HG03571 (cell line): ENCODE data around the gene LARP4B.

Source experiments
- ATAC-seq: cut with Tn5 transposase; IDR thresholded peaks from one replicate; pipeline ENCODE4 v1.9.1; 2021; ENCODE audit not compliant: unreplicated experiment

LARP4B gene

GRCh38 chr10:870564-871166 is 60.8 kb downstream of the LARP4B start:
- ATAC-seq, result no peak

GRCh38 chr10:869171-869570 is 62.3 kb downstream of the LARP4B start:
- ATAC-seq, result no peak

GRCh38 chr10:867807-868206 is 63.7 kb downstream of the LARP4B start:
- no peak for ATAC-seq

DNA sequence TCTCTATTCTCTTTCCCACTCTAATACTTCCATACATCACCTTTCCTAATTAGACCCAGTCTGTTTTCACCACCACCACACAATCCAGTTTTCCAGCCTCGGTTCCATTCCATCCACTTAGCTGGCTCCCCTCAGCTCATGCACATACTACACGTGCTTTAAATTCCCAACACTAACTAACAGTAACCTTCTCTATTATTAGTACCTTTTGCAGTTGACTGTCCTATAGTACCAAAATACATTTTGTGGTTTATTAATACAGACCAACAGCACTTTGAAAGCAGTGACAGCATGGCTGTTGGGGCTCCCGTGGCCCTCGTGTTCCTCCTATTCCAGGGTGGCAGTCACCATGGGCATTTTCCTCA is 64.9 kb downstream of the LARP4B start:
- ATAC-seq, result no peak

DNA sequence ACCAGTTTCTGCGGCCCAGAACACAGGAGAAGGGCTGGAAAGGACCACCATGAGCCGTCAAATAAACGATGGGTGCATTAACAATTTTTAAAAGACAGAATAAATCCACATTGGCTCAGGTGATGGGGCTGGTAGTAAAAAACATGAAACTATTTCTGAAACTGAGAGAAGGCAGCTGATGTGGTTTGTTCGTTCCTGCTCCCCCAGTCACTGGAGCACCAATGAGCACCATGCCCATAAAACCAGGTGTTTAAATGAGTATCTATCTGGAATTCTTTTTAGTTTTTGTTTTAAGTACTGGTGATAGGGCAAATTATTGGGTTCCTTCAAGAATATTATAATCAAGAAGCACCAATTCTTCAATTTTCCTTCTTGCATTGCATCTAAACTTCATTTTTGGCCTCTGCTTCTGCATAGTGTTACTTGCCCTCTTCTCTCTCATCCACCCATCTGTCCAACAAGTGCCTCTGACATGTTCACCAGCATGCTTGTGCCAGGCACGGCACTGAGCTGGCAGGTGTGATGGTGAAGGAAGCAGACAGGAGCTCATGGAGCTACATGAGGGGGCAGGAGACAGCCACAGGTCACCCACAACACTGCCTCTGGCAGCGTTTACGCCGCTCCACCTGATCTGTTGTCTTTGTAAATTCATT is 65.5 kb downstream of the LARP4B start:
- no peak for ATAC-seq

DNA sequence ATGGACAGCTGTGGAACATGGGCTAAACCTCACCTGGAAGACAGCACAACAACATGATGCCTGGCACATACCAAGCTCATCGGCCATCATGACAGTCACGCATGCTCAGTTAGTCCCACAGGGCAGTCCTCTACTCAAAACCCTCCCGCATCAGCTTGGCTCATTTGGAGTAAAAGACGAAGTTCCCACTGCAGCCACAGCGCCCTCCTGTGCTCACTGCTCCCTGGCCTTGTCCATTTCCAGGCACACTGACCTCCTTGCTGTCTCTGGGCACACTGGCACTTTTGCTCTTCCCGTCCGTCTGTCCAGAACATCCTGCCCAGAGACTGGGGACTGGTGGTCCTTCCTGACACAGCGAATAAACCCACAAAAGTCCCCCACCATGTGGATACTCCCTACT is 66.2 kb downstream of the LARP4B start:
- ATAC-seq, result no peak

DNA sequence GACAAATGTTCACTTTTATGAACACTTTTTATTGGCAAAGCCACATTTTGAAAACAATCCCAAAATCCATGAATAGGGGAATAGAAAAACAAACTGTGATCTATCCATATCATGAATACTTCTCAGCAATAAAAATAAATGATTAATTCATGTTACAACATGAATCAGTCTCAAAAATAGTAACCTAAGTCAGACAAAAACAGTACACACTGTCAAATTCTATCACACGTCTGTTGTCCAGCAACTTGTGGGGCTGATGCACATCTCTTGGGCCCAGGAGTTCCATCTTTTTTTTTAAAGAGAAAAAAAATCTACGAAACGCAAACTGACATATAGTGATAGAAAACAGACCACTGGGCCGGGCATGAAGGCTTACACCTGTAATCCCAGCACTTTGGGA is 71.0 kb downstream of the LARP4B start:
- ATAC-seq, result no peak

GRCh38 chr10:856416-857157 is 74.9 kb downstream of the LARP4B start:
- ATAC-seq, result no peak

GRCh38 chr10:855671-856070 is 75.8 kb downstream of the LARP4B start:
- ATAC-seq, result no peak

DNA sequence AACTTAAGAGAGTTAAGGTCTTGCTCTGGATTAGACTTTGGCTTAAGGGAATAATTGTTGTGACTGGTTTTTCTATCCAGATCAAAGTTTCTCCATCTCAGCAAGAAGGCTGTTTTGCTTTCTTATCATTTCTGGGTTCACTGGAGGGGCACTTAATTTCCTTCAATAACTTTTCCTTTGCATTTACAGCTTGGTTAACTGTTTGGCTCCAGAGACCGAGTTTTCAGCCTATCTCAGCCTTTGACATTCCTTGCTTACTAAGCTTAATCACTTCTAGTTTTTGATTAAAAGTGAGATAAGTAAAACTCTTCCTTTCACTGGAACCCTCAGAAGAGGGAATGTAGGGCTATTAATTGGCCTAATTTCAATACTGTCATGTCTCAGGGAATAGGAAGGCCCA is 76.4 kb downstream of the LARP4B start:
- ATAC-seq, result no peak

DNA sequence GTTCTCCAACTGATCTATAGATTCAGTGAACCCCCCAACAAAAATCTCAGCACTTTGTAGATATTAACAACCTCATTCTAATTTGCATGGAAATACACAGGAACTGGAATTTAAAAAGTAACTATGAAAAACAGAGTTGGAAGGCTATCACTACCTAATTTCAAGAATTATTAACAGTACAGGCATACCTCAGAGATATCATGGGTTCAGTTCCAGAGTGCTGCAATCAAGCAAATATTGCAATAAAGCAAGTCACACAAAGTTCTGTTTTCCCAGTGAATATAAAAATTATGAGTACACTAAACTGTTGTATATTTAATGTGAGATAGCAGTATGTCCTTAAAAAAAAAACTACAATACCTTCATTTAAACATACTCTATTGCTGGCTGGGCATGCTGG is 78.5 kb downstream of the LARP4B start:
- no peak for ATAC-seq

- peak; percentile 8 for ATAC-seq
Measured at GRCh38 chr10:852386-852785, 79.1 kb downstream of the LARP4B start.

- ATAC-seq, result peak; percentile 81
Measured at GRCh38 chr10:851901-852300, 79.6 kb downstream of the LARP4B start.

GRCh38 chr10:850093-850492 is 81.4 kb downstream of the LARP4B start:
- no peak for ATAC-seq

DNA sequence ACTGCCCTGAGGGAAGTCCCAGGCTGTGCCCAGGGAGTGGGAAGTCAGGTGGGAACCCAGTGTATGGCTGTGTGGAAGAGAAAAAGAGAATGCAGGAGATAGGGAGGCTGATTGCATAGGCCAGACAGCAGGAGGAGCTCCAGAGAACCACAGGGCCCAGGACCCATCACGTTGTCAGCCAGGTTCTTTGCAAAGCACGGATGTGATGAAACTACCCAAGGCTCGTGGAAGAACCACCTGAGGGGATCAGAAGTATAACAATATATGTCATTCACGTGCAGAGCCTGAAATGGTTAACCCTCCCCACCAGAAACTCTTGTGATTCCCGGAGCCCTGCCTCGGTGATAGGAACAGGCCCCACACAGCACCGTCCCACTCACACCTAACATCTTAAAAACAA is 83.6 kb downstream of the LARP4B start:
- no peak for ATAC-seq

DNA sequence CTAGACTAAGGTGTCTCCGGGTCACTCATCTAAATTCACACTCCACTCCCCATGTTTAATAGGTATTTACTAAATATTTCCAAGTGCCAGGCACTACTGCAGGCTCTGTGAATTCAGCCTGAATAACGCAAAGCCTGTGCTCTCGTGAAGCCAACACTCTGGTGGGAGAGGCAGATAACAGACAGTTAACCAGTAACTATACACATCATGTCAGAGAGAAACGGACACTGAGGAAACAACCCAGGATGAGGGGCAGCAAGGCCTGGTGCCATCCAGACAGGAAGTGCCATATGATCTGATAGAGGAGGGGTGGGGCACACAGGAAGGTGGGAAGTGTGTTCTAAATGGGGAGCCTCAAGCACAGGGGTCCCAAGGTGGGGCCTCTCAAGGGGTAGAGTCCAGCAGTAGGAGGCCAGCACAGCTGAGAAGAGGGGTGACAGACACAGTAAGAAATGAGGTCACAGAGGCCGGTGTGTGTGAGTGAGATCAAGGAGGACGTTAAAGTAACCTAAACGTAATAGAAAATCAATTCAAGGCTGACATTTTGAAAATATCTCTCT is 85.3 kb downstream of the LARP4B start:
- ATAC-seq, result no peak

GRCh38 chr10:845526-845925 is 86.0 kb downstream of the LARP4B start:
- ATAC-seq, result no peak

GRCh38 chr10:844552-844951 is 87.0 kb downstream of the LARP4B start:
- ATAC-seq, result no peak

- ATAC-seq, result no peak
Measured at GRCh38 chr10:843703-844102, 87.8 kb downstream of the LARP4B start.

GRCh38 chr10:842795-843194 is 88.7 kb downstream of the LARP4B start:
- ATAC-seq, result no peak

- no peak for ATAC-seq
Measured at GRCh38 chr10:841535-841934, 90.0 kb downstream of the LARP4B start.

DNA sequence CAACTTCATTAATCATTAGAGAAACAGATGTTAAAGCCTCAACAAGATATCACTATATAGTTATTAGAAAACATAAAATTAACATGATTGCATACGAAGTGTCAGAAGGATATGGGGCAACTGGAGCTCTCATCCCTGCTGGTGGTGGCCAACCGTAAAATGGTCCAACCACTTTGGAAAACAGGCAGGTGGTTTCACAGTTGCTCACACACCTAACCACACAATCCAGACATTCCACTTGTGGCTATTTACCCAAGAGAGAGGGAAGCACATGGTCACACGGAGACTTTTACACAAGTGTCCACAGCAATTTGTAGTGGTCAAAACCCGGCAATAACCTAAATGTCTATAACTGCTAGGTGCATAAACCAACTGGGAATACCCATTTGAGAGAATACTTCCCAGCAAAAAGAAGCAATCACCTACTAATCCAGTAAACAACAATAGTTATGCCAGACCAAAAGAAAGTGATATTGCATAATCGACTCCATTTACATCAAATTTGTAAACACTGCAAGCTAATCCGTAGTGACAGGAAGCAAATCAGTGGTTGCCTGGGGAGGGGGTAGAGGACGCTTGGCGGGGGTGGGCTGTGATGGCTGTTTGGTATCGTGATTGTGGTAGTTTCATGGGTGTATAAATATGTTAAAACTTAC is 91.8 kb downstream of the LARP4B start:
- ATAC-seq, result no peak
